NB4 (cell line): ENCODE data around the gene INTS15.

Experiments used
- DNase-seq: peaks from one replicate; pipeline ENCODE4 v3.0.0; 2010; ENCODE audit warnings: low read depth
- H3K4me3 ChIP-seq: one replicate; pipeline ENCODE4 v1.5.1; 2011; ENCODE audit warnings: mild to moderate bottlenecking, low read depth, low read length, moderate library complexity
- CTCF ChIP-seq: IDR thresholded peaks from one replicate; pipeline ENCODE4 v1.5.1; 2012; ENCODE audit warnings: low read depth, low read length
- MAX ChIP-seq: IDR thresholded peaks from 2 replicates; pipeline ENCODE4 v1.6.1; 2011; ENCODE audit warnings: low read depth, low read length
- MYC ChIP-seq: IDR thresholded peaks from 2 replicates; pipeline ENCODE4 v1.6.1; 2011; ENCODE audit warnings: low read depth, low read length
- POLR2A ChIP-seq: IDR thresholded peaks from 2 replicates; pipeline ENCODE4 v1.6.1; 2011; ENCODE audit warnings: mild to moderate bottlenecking; ENCODE audit not compliant: insufficient read length; ENCODE audit errors: extremely low read depth

The INTS15 gene

GRCh38 chr7:6551016-6551511, 38.8 kb upstream of the INTS15 start, which contains the start of gene GRID2IP:
TSS of gene GRID2IP (minus strand) at chr7:6551461. CDS start at chr7:6551436, 25 bp downstream.
- TF ChIP-seq CTCF (no peak), MYC (no peak), MAX (no peak), POLR2A (no peak)
- no peak within 1 kb of the TSS for H3K4me3 ChIP-seq
- no peak for DNase-seq

GRCh38 chr7:6553448-6554044, 36.3 kb upstream of the INTS15 start:
- DNase-seq = no peak
- H3K4me3 ChIP-seq = no peak overlapping the region
- TF ChIP-seq CTCF (peak; percentile 24), MAX (no peak), MYC (no peak), POLR2A (no peak)

GRCh38 chr7:6554848-6555247, 35.0 kb upstream of the INTS15 start:
- no peak for TF ChIP-seq POLR2A
- TF ChIP-seq MYC = no peak
- TF ChIP-seq CTCF = no peak
- TF ChIP-seq MAX = no peak
- no peak overlapping the region for H3K4me3 ChIP-seq
- DNase-seq = no peak

- no peak overlapping the region for H3K4me3 ChIP-seq
- TF ChIP-seq CTCF (no peak), MYC (no peak), MAX (no peak), POLR2A (no peak)
- no peak for DNase-seq
Observed at GRCh38 chr7:6556196-6556595, 33.6 kb upstream of the INTS15 start.

GRCh38 chr7:6558837-6559236, 31.0 kb upstream of the INTS15 start:
- TF ChIP-seq MAX = no peak
- peak; percentile 66 for TF ChIP-seq CTCF
- no peak overlapping the region for H3K4me3 ChIP-seq
- peak; percentile 65 for DNase-seq

GRCh38 chr7:6559896-6560295, 29.9 kb upstream of the INTS15 start:
- DNase-seq = no peak
- TF ChIP-seq POLR2A (no peak), MYC (no peak), MAX (no peak), CTCF (no peak)
- no peak overlapping the region for H3K4me3 ChIP-seq
